Osteocyte (in vitro differentiated cells): Measurements from ENCODE around the gene DIP2C. TPM values are rescaled to one million over a fixed set of nuclear protein-coding genes. Genes with fewer than 3 reads are reported as not detected.
A peak's percentile ranks its signal among the peaks of the same experiment; 100 is the strongest.

Experiments used
- DNase-seq: peaks from one replicate; pipeline ENCODE4 v3.0.0; 2021; ENCODE audit warnings: mixed read lengths; ENCODE audit not compliant: unreplicated experiment; ENCODE audit errors: extremely low spot score
- H3K27ac Mint-ChIP-seq: one replicate; pipeline ENCODE4 v1.8.0; 2021; ENCODE audit warnings: mild to moderate bottlenecking, mixed read lengths; ENCODE audit not compliant: unreplicated experiment
- H3K27me3 Mint-ChIP-seq: one replicate; pipeline ENCODE4 v1.8.0; 2021; ENCODE audit warnings: mixed read lengths; ENCODE audit not compliant: unreplicated experiment
- H3K36me3 Mint-ChIP-seq: one replicate; pipeline ENCODE4 v1.8.0; 2021; ENCODE audit warnings: mixed read lengths; ENCODE audit not compliant: unreplicated experiment
- H3K4me1 Mint-ChIP-seq: one replicate; pipeline ENCODE4 v1.8.0; 2021; ENCODE audit warnings: mixed read lengths; ENCODE audit not compliant: unreplicated experiment
- H3K4me3 Mint-ChIP-seq: one replicate; pipeline ENCODE4 v1.8.0; 2021; ENCODE audit warnings: mild to moderate bottlenecking, moderate library complexity, mixed read lengths; ENCODE audit not compliant: unreplicated experiment
- H3K9me3 Mint-ChIP-seq: one replicate; pipeline ENCODE4 v1.8.0; 2021; ENCODE audit warnings: mixed read lengths; ENCODE audit not compliant: unreplicated experiment
- total RNA-seq: library from RNA; stranded (reverse); gene quantifications from 2 replicates; pipeline ENCODE4 v1.2.1, GENCODE V29; 2021
- TF ChIP-seq, protein P1 (sequence below): fragments of 200-600 bp; sonication (generic); IDR thresholded peaks from 2 replicates; pipeline ENCODE4 v1.5.0; 2021; ENCODE audit warnings: antibody characterized with exemption, mild to moderate bottlenecking, moderate library complexity

The DIP2C gene
- total RNA-seq, 1 donor from 2014 or later: 36.8 TPM

DNA sequence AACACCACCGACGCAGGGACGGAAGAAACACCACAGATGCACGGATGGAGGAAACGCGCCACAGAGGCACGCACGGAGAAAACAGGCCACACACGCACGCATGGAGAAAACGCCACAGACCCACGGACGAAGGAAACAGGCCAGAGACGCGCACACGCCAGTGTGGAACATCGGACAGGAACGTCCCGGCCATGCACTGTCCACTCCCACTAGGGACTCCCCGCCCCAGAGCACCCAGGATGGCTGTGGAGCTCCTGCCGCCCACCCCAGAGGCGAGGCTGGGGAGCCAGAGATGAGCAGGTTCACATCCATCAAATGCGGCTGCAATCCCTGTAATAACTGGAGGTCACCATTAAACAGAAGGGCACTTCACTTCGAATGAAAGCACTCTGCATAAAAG is 17.3 kb downstream of the DIP2C start:
- Mint-ChIP-seq H3K4me3 (no peak overlapping the region), H3K9me3 (peaks cover 9% of the 10 kb centered on the region), H3K36me3 (no peaks in the 10 kb centered on the region), H3K27ac (no peak overlapping the region), H3K4me1 (peaks cover 11% of the 10 kb centered on the region), H3K27me3 (no peaks in the 10 kb centered on the region)
- DNase-seq: peak; percentile 57
- TF ChIP-seq, protein P1, sequence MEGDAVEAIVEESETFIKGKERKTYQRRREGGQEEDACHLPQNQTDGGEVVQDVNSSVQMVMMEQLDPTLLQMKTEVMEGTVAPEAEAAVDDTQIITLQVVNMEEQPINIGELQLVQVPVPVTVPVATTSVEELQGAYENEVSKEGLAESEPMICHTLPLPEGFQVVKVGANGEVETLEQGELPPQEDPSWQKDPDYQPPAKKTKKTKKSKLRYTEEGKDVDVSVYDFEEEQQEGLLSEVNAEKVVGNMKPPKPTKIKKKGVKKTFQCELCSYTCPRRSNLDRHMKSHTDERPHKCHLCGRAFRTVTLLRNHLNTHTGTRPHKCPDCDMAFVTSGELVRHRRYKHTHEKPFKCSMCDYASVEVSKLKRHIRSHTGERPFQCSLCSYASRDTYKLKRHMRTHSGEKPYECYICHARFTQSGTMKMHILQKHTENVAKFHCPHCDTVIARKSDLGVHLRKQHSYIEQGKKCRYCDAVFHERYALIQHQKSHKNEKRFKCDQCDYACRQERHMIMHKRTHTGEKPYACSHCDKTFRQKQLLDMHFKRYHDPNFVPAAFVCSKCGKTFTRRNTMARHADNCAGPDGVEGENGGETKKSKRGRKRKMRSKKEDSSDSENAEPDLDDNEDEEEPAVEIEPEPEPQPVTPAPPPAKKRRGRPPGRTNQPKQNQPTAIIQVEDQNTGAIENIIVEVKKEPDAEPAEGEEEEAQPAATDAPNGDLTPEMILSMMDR: no peak

DNA sequence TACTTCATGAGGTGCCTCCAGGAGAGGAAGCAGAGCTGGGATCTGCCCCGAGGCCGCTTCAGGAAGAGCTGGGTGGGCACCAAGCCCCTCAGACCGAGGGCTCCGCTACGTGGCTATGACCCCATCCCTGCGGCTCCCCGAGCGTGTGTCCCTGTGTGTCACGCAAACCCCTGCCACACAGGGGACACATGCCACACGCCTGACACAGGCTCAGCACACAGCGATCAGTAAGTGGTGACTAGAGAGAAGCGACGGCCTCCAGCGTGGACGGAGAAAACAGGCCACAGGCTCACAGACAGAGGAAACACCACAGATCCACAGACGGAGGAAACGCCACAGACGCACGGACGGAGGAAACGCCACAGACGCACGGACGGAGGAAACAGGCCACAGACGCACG is 18.5 kb downstream of the DIP2C start:
- no peak overlapping the region for H3K4me3 Mint-ChIP-seq
- no peaks in the 10 kb centered on the region for H3K27me3 Mint-ChIP-seq
- H3K9me3 Mint-ChIP-seq: peaks cover 5% of the 10 kb centered on the region
- no peak overlapping the region for H3K27ac Mint-ChIP-seq
- H3K4me1 Mint-ChIP-seq: peaks cover 7% of the 10 kb centered on the region
- peak; percentile 66 for DNase-seq
- TF ChIP-seq, protein P1: no peak
- H3K36me3 Mint-ChIP-seq: no peaks in the 10 kb centered on the region

DNA sequence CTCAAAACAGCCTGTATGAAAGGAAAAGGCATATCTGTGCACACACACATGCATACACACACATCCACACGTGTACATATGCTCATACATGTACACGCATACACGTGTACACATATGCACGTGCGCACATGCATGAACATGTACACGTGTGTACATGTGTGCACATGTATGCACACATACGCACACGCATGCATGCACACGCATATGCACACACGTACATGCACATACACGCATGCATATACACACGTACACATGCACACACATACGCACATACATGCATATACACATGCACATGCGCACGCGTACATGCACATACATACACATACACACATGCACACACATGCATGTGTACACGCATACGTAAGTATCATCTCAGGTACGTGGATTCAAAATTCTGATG is 19.4 kb downstream of the DIP2C start:
- no peaks in the 10 kb centered on the region for H3K27me3 Mint-ChIP-seq
- peaks cover 8% of the 10 kb centered on the region for H3K4me1 Mint-ChIP-seq
- H3K36me3 Mint-ChIP-seq: no peaks in the 10 kb centered on the region

DNA sequence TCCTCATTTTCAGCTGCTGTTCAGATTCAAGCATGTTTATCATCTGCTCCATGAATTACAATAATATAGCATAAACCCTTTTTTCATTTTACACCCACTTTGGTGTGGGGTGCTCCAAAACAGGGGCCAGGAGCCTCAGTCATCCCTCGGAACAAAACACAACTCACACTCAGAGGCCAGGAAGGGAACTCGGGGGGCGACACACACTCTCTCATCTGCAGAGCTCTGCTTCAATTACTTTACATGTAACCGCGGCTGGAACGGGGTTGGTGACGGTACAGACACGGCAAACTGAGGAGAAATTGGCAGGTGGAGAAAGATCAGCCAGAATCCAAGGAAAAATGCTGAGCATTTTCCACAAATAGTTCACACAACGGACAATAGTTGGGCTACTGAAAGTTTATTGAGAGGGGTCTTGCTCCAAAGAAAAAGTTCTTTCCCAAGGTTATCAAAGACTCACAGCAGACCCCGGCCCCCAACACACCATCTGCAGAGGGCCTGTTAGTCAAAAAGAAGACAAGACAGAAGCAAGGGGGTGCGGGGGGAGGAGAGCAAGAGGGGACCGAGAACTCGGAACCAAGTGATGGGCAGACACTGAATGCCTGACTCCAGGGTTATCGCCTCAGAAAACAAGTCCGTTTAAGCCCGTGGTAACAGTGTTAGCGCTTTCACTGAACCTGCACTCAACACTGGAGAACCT is 20.5 kb downstream of the DIP2C start:
- Mint-ChIP-seq H3K27me3 (no peaks in the 10 kb centered on the region), H3K4me3 (no peak overlapping the region), H3K9me3 (no peaks in the 10 kb centered on the region), H3K4me1 (peaks cover 8% of the 10 kb centered on the region), H3K27ac (no peak overlapping the region), H3K36me3 (no peaks in the 10 kb centered on the region)
- TF ChIP-seq, protein P1: no peak
- peak; percentile 64 for DNase-seq

More for the DNA sequence above, 19.4 kb downstream of the DIP2C start:
- TF ChIP-seq, protein P1: no peak
- Mint-ChIP-seq H3K4me3 (no peak overlapping the region), H3K27ac (no peak overlapping the region), H3K9me3 (no peaks in the 10 kb centered on the region)
- DNase-seq: peak; percentile 38

DNA sequence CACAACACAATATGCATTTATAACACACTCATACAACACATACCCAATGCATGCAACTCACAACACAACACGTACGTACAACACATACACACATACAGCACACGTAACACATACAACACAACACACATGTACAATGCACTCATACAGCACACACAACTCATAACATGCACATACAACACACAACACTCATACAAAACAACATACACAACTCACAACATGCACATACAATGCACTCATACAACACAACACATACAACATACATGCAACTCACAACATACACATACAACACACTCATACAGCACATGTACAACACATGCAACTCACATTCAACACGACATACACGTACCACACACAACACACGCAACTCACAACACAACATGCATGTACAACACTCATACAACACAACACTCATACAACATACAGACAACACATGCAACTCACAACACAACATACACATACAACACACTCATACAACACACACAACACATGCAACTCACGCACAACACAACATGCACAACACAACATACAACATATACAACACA is 21.8 kb downstream of the DIP2C start:
- H3K27me3 Mint-ChIP-seq: no peaks in the 10 kb centered on the region
- H3K36me3 Mint-ChIP-seq: no peaks in the 10 kb centered on the region
- H3K9me3 Mint-ChIP-seq: no peaks in the 10 kb centered on the region
- DNase-seq: no peak
- H3K27ac Mint-ChIP-seq: no peak overlapping the region
- H3K4me3 Mint-ChIP-seq: no peak overlapping the region
- TF ChIP-seq, protein P1: no peak
- H3K4me1 Mint-ChIP-seq: peaks cover 11% of the 10 kb centered on the region
